Measurements from ENCODE around the gene CAND2. TPM values are rescaled to one million over a fixed set of nuclear protein-coding genes. Genes with fewer than 3 reads are reported as not detected.

The CAND2 gene
- total and polyA plus RNA-seq, 9 of the 15 experiments (the other 6 are each of a cell fraction or from before 2014, with no cell fraction given): 0.91 to 14.9 (median 4.3) TPM

DNA sequence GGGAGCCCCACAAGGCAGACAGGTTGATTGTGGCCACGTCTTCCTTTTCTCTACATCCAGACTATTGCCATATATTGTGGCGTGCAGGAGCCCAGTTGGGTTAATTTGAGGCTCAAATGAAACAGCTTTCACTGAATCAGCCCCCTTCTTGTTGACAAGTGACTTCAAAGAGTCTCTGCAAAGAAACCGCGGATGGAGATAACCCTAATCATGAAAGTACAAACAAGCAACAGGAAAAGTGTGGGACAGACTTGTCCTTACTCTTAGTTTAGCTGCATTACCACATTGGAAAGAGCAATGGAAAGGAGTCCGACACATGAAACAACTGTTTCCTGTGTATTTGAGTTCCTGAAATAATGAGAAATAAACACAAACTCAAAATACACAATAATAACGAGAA is 40.7 kb upstream of the CAND2 start (continued):
- TF ChIP-seq DMBX1 (CRISPR knock-in tag; IDR thresholded peaks at IDR 0.05; ENCODE audit: borderline replicate concordance): no peak
- no peak for TF ChIP-seq MBD2 (IDR thresholded peaks at IDR 0.05; ENCODE audit: borderline replicate concordance, low read depth)
- TF ChIP-seq, protein P1, sequence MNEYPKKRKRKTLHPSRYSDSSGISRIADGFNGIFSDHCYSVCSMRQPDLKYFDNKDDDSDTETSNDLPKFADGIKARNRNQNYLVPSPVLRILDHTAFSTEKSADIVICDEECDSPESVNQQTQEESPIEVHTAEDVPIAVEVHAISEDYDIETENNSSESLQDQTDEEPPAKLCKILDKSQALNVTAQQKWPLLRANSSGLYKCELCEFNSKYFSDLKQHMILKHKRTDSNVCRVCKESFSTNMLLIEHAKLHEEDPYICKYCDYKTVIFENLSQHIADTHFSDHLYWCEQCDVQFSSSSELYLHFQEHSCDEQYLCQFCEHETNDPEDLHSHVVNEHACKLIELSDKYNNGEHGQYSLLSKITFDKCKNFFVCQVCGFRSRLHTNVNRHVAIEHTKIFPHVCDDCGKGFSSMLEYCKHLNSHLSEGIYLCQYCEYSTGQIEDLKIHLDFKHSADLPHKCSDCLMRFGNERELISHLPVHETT (CRISPR knock-in tag; conservative IDR thresholded peaks at IDR 0.05 in 1 of 2, IDR thresholded peaks at IDR 0.05 in 1 of 2): 0 out of 4 replicates have a peak, but pooled peaks of 1 of the 2 experiments have one; percentile 21
- peak; percentile 35; the same call in 1 of the 2 replicates for TF ChIP-seq CREM (IDR thresholded peaks at IDR 0.05; ENCODE audit: low read depth)
- no peak for TF ChIP-seq ZNF311 (CRISPR knock-in tag; IDR thresholded peaks at IDR 0.05)
- peak; percentile 50 for TF ChIP-seq EHMT2 (IDR thresholded peaks at IDR 0.05)
- peak; percentile 65 for TF ChIP-seq NCOR1 (IDR thresholded peaks at IDR 0.05)
- peak in 1 of 2 experiments; percentile 67; a peak in 1 of 4 replicates for TF ChIP-seq TBL1XR1 (IDR thresholded peaks at IDR 0.05; ENCODE audit: low read length in 2 of 2)
- TF ChIP-seq KHSRP (IDR thresholded peaks at IDR 0.05): no peak
- TF ChIP-seq SPI1 (IDR thresholded peaks at IDR 0.05; ENCODE audit: borderline replicate concordance, low read depth, low read length): no peak
- peak; percentile 79 for TF ChIP-seq TEAD4 (IDR thresholded peaks at IDR 0.05; ENCODE audit: low read length)
- no peak for TF ChIP-seq TEAD4 (CRISPR knock-in tag; IDR thresholded peaks at IDR 0.05; ENCODE audit: borderline replicate concordance)
- no peak for TF ChIP-seq ATF7 (IDR thresholded peaks at IDR 0.05)
- TF ChIP-seq ZNF316 (IDR thresholded peaks at IDR 0.05): no peak
- TF ChIP-seq, protein P2, sequence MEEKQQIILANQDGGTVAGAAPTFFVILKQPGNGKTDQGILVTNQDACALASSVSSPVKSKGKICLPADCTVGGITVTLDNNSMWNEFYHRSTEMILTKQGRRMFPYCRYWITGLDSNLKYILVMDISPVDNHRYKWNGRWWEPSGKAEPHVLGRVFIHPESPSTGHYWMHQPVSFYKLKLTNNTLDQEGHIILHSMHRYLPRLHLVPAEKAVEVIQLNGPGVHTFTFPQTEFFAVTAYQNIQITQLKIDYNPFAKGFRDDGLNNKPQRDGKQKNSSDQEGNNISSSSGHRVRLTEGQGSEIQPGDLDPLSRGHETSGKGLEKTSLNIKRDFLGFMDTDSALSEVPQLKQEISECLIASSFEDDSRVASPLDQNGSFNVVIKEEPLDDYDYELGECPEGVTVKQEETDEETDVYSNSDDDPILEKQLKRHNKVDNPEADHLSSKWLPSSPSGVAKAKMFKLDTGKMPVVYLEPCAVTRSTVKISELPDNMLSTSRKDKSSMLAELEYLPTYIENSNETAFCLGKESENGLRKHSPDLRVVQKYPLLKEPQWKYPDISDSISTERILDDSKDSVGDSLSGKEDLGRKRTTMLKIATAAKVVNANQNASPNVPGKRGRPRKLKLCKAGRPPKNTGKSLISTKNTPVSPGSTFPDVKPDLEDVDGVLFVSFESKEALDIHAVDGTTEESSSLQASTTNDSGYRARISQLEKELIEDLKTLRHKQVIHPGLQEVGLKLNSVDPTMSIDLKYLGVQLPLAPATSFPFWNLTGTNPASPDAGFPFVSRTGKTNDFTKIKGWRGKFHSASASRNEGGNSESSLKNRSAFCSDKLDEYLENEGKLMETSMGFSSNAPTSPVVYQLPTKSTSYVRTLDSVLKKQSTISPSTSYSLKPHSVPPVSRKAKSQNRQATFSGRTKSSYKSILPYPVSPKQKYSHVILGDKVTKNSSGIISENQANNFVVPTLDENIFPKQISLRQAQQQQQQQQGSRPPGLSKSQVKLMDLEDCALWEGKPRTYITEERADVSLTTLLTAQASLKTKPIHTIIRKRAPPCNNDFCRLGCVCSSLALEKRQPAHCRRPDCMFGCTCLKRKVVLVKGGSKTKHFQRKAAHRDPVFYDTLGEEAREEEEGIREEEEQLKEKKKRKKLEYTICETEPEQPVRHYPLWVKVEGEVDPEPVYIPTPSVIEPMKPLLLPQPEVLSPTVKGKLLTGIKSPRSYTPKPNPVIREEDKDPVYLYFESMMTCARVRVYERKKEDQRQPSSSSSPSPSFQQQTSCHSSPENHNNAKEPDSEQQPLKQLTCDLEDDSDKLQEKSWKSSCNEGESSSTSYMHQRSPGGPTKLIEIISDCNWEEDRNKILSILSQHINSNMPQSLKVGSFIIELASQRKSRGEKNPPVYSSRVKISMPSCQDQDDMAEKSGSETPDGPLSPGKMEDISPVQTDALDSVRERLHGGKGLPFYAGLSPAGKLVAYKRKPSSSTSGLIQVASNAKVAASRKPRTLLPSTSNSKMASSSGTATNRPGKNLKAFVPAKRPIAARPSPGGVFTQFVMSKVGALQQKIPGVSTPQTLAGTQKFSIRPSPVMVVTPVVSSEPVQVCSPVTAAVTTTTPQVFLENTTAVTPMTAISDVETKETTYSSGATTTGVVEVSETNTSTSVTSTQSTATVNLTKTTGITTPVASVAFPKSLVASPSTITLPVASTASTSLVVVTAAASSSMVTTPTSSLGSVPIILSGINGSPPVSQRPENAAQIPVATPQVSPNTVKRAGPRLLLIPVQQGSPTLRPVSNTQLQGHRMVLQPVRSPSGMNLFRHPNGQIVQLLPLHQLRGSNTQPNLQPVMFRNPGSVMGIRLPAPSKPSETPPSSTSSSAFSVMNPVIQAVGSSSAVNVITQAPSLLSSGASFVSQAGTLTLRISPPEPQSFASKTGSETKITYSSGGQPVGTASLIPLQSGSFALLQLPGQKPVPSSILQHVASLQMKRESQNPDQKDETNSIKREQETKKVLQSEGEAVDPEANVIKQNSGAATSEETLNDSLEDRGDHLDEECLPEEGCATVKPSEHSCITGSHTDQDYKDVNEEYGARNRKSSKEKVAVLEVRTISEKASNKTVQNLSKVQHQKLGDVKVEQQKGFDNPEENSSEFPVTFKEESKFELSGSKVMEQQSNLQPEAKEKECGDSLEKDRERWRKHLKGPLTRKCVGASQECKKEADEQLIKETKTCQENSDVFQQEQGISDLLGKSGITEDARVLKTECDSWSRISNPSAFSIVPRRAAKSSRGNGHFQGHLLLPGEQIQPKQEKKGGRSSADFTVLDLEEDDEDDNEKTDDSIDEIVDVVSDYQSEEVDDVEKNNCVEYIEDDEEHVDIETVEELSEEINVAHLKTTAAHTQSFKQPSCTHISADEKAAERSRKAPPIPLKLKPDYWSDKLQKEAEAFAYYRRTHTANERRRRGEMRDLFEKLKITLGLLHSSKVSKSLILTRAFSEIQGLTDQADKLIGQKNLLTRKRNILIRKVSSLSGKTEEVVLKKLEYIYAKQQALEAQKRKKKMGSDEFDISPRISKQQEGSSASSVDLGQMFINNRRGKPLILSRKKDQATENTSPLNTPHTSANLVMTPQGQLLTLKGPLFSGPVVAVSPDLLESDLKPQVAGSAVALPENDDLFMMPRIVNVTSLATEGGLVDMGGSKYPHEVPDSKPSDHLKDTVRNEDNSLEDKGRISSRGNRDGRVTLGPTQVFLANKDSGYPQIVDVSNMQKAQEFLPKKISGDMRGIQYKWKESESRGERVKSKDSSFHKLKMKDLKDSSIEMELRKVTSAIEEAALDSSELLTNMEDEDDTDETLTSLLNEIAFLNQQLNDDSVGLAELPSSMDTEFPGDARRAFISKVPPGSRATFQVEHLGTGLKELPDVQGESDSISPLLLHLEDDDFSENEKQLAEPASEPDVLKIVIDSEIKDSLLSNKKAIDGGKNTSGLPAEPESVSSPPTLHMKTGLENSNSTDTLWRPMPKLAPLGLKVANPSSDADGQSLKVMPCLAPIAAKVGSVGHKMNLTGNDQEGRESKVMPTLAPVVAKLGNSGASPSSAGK (IDR thresholded peaks at IDR 0.05): no peak
- TF ChIP-seq TAL1 (IDR thresholded peaks at IDR 0.05): peak; percentile 57; the same call in 1 of the 2 replicates
- TF ChIP-seq ZKSCAN3 (CRISPR knock-in tag; IDR thresholded peaks at IDR 0.05): no peak
- no peak for TF ChIP-seq MIER1 (IDR thresholded peaks at IDR 0.05; ENCODE audit: low read depth)
- no peak for TF ChIP-seq ZNF174 (CRISPR knock-in tag; IDR thresholded peaks at IDR 0.05)

All from K562 (cell line).